ENCODE data around the gene RELB. TPM values are rescaled to one million over a fixed set of nuclear protein-coding genes. Genes with fewer than 3 reads are reported as not detected.

Gene RELB
- total and polyA plus RNA-seq, 10 of the 15 experiments (the other 5 are each of a cell fraction or from before 2014, with no cell fraction given) = 0.66 to 43.8 (median 12.8) TPM

- TF ChIP-seq SMAD1 (IDR thresholded peaks at IDR 0.05; ENCODE audit: low read depth, partially characterized antibody) (no peak), RFX5 (IDR thresholded peaks at IDR 0.05; ENCODE audit: low read depth, low read length) (0 out of 2 replicates have a peak, but pooled peaks have one; percentile 13), TAF1 (IDR thresholded peaks at IDR 0.05; ENCODE audit: borderline replicate concordance, low read depth, low read length) (no peak), TARDBP (IDR thresholded peaks at IDR 0.05; ENCODE audit: borderline replicate concordance) (no peak), POLR2AphosphoS5 (IDR thresholded peaks at IDR 0.05; ENCODE audit: low read length) (peak; percentile 69; the same call in 1 of the 2 replicates), RCOR1 (conservative IDR thresholded peaks at IDR 0.05; ENCODE audit: low read depth, low read length) (no peak), ZBTB4 (CRISPR knock-in tag; IDR thresholded peaks at IDR 0.05) (0 out of 2 replicates have a peak, but pooled peaks have one; percentile 72), LARP7 (IDR thresholded peaks at IDR 0.05) (peak; percentile 72; the same call in 1 of the 2 replicates), RUNX3 (IDR thresholded peaks at IDR 0.05; ENCODE audit: low read length) (no peak), NFYB (IDR thresholded peaks at IDR 0.05; ENCODE audit: insufficient read depth, low read depth, low read length) (peak; percentile 55; the same call in 1 of the 2 replicates), DPF2 (IDR thresholded peaks at IDR 0.05) (peak; percentile 55; the same call in 1 of the 2 replicates), ZNF24 (IDR thresholded peaks at IDR 0.05) (no peak), SUZ12 (IDR thresholded peaks at IDR 0.05; ENCODE audit: unreplicated experiment) (no peak), CREM (IDR thresholded peaks at IDR 0.05; ENCODE audit: low read depth) (peak; percentile 78), CEBPZ (IDR thresholded peaks at IDR 0.05; ENCODE audit: low read depth, low read length) (no peak), HSF1 (IDR thresholded peaks at IDR 0.05; ENCODE audit: low read depth, low read length) (no peak), TCF12 (IDR thresholded peaks at IDR 0.05; ENCODE audit: low read depth, low read length) (0 out of 2 replicates have a peak, but pooled peaks have one; percentile 10)
- TF ChIP-seq, protein P1, sequence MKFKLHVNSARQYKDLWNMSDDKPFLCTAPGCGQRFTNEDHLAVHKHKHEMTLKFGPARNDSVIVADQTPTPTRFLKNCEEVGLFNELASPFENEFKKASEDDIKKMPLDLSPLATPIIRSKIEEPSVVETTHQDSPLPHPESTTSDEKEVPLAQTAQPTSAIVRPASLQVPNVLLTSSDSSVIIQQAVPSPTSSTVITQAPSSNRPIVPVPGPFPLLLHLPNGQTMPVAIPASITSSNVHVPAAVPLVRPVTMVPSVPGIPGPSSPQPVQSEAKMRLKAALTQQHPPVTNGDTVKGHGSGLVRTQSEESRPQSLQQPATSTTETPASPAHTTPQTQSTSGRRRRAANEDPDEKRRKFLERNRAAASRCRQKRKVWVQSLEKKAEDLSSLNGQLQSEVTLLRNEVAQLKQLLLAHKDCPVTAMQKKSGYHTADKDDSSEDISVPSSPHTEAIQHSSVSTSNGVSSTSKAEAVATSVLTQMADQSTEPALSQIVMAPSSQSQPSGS (IDR thresholded peaks at IDR 0.05; ENCODE audit: low read length) = no peak
- TF ChIP-seq, protein P2, sequence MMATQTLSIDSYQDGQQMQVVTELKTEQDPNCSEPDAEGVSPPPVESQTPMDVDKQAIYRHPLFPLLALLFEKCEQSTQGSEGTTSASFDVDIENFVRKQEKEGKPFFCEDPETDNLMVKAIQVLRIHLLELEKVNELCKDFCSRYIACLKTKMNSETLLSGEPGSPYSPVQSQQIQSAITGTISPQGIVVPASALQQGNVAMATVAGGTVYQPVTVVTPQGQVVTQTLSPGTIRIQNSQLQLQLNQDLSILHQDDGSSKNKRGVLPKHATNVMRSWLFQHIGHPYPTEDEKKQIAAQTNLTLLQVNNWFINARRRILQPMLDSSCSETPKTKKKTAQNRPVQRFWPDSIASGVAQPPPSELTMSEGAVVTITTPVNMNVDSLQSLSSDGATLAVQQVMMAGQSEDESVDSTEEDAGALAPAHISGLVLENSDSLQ (IDR thresholded peaks at IDR 0.05) = no peak
Measured at GRCh38 chr19:45001087-45001739, at the start of gene RELB (continued).
